HepG2 (cell line): ENCODE measurements around the gene ADCY9. TPM values are rescaled to one million over a fixed set of nuclear protein-coding genes. Genes with fewer than 3 reads are reported as not detected.
A peak's percentile ranks its signal among the peaks of the same experiment; 100 is the strongest.

Source experiments
- AGO1 ChIP-seq: fragments of 200-400 bp; formaldehyde crosslinking; IDR thresholded peaks from 2 replicates; pipeline ENCODE4 v1.6.1; 2017; ENCODE audit warnings: mild to moderate bottlenecking, low read depth, low read length, moderate library complexity; ENCODE audit not compliant: poor library complexity, severe bottlenecking
- EEA1 ChIP-seq: sonication (generic); formaldehyde crosslinking; IDR thresholded peaks from 2 replicates; pipeline ENCODE4 v1.5.1; 2020; ENCODE audit warnings: mild to moderate bottlenecking, missing genetic modification reagents, borderline replicate concordance
- FOXP4 ChIP-seq: sonication (generic); formaldehyde crosslinking; IDR thresholded peaks from 2 replicates; pipeline ENCODE4 v1.4.0; 2020; ENCODE audit warnings: missing genetic modification reagents
- HMGA1 ChIP-seq: sonication (generic); formaldehyde crosslinking; conservative IDR thresholded peaks from 2 replicates; pipeline ENCODE4 v1.4.0; 2020; ENCODE audit warnings: missing genetic modification reagents
- HNRNPK ChIP-seq: fragments of 200-400 bp; formaldehyde crosslinking; IDR thresholded peaks from 2 replicates; pipeline ENCODE4 v1.6.1; 2018; ENCODE audit warnings: low read length, low read depth, moderate library complexity, mild to moderate bottlenecking; ENCODE audit not compliant: poor library complexity, severe bottlenecking
- KMT2A ChIP-seq: sonication (generic); formaldehyde crosslinking; IDR thresholded peaks from 2 replicates; pipeline ENCODE4 v1.4.0; 2020; ENCODE audit warnings: missing genetic modification reagents
- NCOA5 ChIP-seq: sonication (generic); formaldehyde crosslinking; IDR thresholded peaks from 2 replicates; pipeline ENCODE4 v1.4.0; 2020; ENCODE audit warnings: missing genetic modification reagents
- REL ChIP-seq: sonication (generic); formaldehyde crosslinking; conservative IDR thresholded peaks from 2 replicates; pipeline ENCODE4 v1.8.0; 2022; ENCODE audit warnings: mild to moderate bottlenecking, missing genetic modification reagents, moderate library complexity
- TARDBP ChIP-seq: sonication (generic); formaldehyde crosslinking; IDR thresholded peaks from 2 replicates; pipeline ENCODE4 v1.8.0; 2022; ENCODE audit warnings: mild to moderate bottlenecking, missing genetic modification reagents
- TOE1 ChIP-seq: sonication (generic); formaldehyde crosslinking; IDR thresholded peaks from 2 replicates; pipeline ENCODE4 v1.4.0; 2020; ENCODE audit warnings: mild to moderate bottlenecking, missing genetic modification reagents
- ZBTB46 ChIP-seq: sonication (generic); formaldehyde crosslinking; IDR thresholded peaks from 2 replicates; pipeline ENCODE4 v1.4.0; 2020; ENCODE audit warnings: mild to moderate bottlenecking, missing genetic modification reagents, borderline replicate concordance
- ZNF17 ChIP-seq: sonication (generic); formaldehyde crosslinking; IDR thresholded peaks from 2 replicates; pipeline ENCODE4 v1.5.0; 2020; ENCODE audit warnings: mild to moderate bottlenecking, missing genetic modification reagents
- ZNF281 ChIP-seq: sonication (generic); formaldehyde crosslinking; IDR thresholded peaks from 2 replicates; pipeline ENCODE4 v1.4.0; 2020; ENCODE audit warnings: missing genetic modification reagents, borderline replicate concordance
- ZNF362 ChIP-seq: sonication (generic); formaldehyde crosslinking; IDR thresholded peaks from 2 replicates; pipeline ENCODE4 v1.4.0; 2020; ENCODE audit warnings: missing genetic modification reagents, mild to moderate bottlenecking, borderline replicate concordance
- polyA plus RNA-seq, 8 experiments: library from polyadenylated mRNA; depleted of rRNA in 3 of 8; stranded (reverse) in 7 of 8; unstranded in 1 of 8; fragments of >200 nt; fragmentation: Illumina TruSeq in 4 of 8; extraction: Trizol in 4 of 8; gene quantifications; 2 replicates each; pipeline versions ENCODE4 v1.2.1 to v1.2.3, GENCODE V29; 2011 to 2016; ENCODE audit warnings: low read depth in 4 of 8, missing spikeins in 1 of 8, mixed read lengths in 1 of 8; ENCODE audit not compliant: insufficient read depth in 1 of 8
- total RNA-seq, 5 experiments: library from RNA; depleted of rRNA; stranded (reverse); fragments of >200 nt; fragmentation: Illumina TruSeq; extraction: Trizol; gene quantifications; 2 replicates each; pipeline ENCODE4 v1.2.3, GENCODE V29; 2016; ENCODE audit warnings: low read depth in 1 of 5
- TF ChIP-seq, protein P1 (sequence below): fragments of 450-650 bp; IDR thresholded peaks from 2 replicates; pipeline ENCODE4 v1.6.1; 2016

ADCY9 gene
- total and polyA plus RNA-seq, 2 of the 13 experiments (the other 11 are each of a cell fraction or from before 2014, with no cell fraction given): 11.2 to 13.9 TPM

GRCh38 chr16:4116325-4117249 is at the start of gene ADCY9 (continued):
- TF ChIP-seq ZNF362 (CRISPR knock-in tag): no peak
- TF ChIP-seq KMT2A: peak; percentile 62; the same call in 1 of the 2 replicates
- TF ChIP-seq REL (CRISPR knock-in tag): no peak
- no peak for TF ChIP-seq ZBTB46 (CRISPR knock-in tag)
- no peak for TF ChIP-seq TARDBP (CRISPR knock-in tag)
- no peak for TF ChIP-seq HNRNPK
- TF ChIP-seq, protein P1, sequence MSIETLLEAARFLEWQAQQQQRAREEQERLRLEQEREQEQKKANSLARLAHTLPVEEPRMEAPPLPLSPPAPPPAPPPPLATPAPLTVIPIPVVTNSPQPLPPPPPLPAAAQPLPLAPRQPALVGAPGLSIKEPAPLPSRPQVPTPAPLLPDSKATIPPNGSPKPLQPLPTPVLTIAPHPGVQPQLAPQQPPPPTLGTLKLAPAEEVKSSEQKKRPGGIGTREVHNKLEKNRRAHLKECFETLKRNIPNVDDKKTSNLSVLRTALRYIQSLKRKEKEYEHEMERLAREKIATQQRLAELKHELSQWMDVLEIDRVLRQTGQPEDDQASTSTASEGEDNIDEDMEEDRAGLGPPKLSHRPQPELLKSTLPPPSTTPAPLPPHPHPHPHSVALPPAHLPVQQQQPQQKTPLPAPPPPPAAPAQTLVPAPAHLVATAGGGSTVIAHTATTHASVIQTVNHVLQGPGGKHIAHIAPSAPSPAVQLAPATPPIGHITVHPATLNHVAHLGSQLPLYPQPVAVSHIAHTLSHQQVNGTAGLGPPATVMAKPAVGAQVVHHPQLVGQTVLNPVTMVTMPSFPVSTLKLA: no peak
- no peak for TF ChIP-seq ZNF17 (CRISPR knock-in tag)
- no peak for TF ChIP-seq AGO1
- 0 out of 2 replicates have a peak, but pooled peaks have one; percentile 10 for TF ChIP-seq FOXP4 (CRISPR knock-in tag)
- no peak for TF ChIP-seq HMGA1 (CRISPR knock-in tag)
- no peak for TF ChIP-seq NCOA5 (CRISPR knock-in tag)
- TF ChIP-seq EEA1 (CRISPR knock-in tag): 0 out of 2 replicates have a peak, but pooled peaks have one; percentile 37
- no peak for TF ChIP-seq ZNF281 (CRISPR knock-in tag)
- TF ChIP-seq TOE1 (CRISPR knock-in tag): no peak
